Measurements from ENCODE around the gene C19orf47. TPM values are rescaled to one million over a fixed set of nuclear protein-coding genes. Genes with fewer than 3 reads are reported as not detected.
A peak's percentile ranks its signal among the peaks of the same experiment; 100 is the strongest.
"Not testable (repeated sequence)": the region's sequence is repeated elsewhere in the genome, so short reads cannot be mapped to it uniquely, and the experiment has no call there.

The C19orf47 gene
- total RNA-seq, 4 donors from 2014 or later = 178 to 287 (median 219) TPM

DNA sequence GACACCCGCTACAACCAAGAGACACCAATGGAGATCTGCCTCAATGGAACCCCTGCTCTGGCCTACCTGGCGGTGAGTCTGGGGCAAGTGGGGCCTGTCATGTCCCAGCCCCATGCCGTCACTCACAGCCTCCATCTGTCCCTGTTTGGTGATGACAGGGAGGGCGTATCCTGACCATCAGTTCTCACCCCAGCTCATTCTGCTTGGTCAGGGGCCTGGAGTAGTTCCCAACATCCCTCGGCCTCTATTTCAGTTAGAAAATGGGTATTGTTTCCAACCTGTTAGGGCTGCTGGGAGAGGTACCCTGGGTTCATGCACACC, 23.6 kb upstream of the C19orf47 start:
- intact Hi-C loops (cut with DNase I; ENCODE audit: low total_unique reads) (no loop called here), in situ Hi-C loops (cut with MboI; ENCODE audit: low sequenced_read_pairs in 4 of 4) (no loop called here)
- ATAC-seq (no peak), DNase-seq (no peak)
- no peaks in the 10 kb centered on the region for H3K27me3 ChIP-seq
- H3K27ac ChIP-seq = no peak overlapping the region
- H3K9me3 ChIP-seq = no peaks in the 10 kb centered on the region
- TF ChIP-seq, protein P1, sequence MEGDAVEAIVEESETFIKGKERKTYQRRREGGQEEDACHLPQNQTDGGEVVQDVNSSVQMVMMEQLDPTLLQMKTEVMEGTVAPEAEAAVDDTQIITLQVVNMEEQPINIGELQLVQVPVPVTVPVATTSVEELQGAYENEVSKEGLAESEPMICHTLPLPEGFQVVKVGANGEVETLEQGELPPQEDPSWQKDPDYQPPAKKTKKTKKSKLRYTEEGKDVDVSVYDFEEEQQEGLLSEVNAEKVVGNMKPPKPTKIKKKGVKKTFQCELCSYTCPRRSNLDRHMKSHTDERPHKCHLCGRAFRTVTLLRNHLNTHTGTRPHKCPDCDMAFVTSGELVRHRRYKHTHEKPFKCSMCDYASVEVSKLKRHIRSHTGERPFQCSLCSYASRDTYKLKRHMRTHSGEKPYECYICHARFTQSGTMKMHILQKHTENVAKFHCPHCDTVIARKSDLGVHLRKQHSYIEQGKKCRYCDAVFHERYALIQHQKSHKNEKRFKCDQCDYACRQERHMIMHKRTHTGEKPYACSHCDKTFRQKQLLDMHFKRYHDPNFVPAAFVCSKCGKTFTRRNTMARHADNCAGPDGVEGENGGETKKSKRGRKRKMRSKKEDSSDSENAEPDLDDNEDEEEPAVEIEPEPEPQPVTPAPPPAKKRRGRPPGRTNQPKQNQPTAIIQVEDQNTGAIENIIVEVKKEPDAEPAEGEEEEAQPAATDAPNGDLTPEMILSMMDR (IDR thresholded peaks at IDR 0.05 in 4 of 5, conservative IDR thresholded peaks at IDR 0.05 in 1 of 5) = no peak
- TF ChIP-seq POLR2A (IDR thresholded peaks at IDR 0.05) = no peak
- H3K36me3 ChIP-seq = peaks cover 0 to 63% of the 10 kb centered on the region in 2 donors
- H3K4me1 ChIP-seq = peaks cover 8 to 10% of the 10 kb centered on the region in 2 donors
- no peak overlapping the region for H3K4me3 ChIP-seq

DNA sequence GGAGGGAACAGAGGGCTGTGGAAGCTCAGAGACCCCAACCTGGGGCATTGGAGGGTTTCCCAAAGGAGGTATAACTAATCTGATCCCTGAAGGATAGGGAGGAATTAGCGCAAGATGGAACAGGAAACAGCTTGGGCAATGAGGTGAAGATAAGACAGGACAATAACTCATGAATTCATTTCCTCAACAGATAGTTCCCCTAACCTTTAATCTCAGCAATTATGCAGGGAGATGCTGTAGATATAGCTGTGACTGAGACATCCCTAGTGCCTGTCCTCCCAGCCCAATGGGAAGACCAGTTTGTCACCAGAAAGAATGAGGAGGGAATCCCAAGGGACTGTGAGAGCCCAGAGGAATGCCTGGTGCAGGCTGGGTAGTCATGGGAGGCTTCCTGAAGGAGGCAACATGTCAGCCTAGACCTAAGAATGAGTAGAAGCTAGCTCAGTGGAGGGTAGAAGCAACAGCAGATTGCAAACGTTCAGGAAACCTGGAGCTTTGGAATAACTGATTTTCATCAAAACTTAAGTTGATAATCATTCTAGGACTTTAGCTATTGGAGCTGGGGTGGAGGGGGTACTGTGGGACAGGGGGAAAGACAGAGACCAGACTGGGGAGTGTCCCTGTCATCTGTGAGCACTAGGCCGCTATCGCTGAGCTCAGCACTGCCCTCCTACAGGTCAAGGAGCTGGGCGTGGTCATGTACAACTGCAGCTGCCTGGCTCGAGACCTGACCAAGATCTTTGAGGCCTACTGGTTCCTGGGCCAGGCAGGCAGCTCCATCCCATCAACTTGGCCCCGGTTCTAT, 23.0 kb upstream of the C19orf47 start:
- Histone ChIP-seq H3K9me3 (no peaks in the 10 kb centered on the region), H3K27me3 (no peaks in the 10 kb centered on the region), H3K27ac (no peak overlapping the region), H3K4me3 (no peak overlapping the region), H3K36me3 (peaks cover 0 to 62% of the 10 kb centered on the region in 2 donors), H3K4me1 (peaks cover 8 to 10% of the 10 kb centered on the region in 2 donors)
- TF ChIP-seq, protein P1 (IDR thresholded peaks at IDR 0.05 in 4 of 5, conservative IDR thresholded peaks at IDR 0.05 in 1 of 5) = no peak
- TF ChIP-seq POLR2A (IDR thresholded peaks at IDR 0.05) = no peak
- DNase-seq (no peak), ATAC-seq (no peak)
- in situ Hi-C loops (cut with MboI; ENCODE audit: low sequenced_read_pairs in 4 of 4) = no loop called here
- intact Hi-C loops (cut with DNase I; ENCODE audit: low total_unique reads) = no loop called here

DNA sequence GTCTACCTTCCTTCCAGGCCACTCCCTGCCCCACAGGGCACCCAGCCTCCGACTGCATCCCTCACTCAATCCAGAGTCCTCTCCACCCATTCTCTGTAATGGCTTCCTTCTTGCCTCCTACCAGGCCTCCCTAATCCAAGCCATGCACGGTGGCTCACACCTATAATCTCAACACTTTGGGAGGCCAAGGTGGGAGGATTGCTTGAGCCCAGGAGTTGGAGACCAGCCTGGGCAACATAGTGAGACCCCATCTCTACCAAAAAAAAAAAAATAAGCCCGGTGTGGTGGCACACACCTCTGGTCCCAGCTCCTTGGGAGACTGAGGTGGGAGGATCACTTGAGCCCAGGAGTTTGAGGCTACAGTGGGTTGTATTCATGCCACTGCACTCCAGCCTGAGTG, 22.1 kb upstream of the C19orf47 start:
- H3K4me3 ChIP-seq; H3K27ac ChIP-seq; H3K4me1 ChIP-seq; H3K27me3 ChIP-seq; DNase-seq; ATAC-seq; intact Hi-C loops (cut with DNase I; ENCODE audit: low total_unique reads); in situ Hi-C loops (cut with MboI; ENCODE audit: low sequenced_read_pairs in 4 of 4); H3K9me3 ChIP-seq: not testable (repeated sequence)
- peaks cover 0 to 59% of the 10 kb centered on the region in 2 donors for H3K36me3 ChIP-seq

DNA sequence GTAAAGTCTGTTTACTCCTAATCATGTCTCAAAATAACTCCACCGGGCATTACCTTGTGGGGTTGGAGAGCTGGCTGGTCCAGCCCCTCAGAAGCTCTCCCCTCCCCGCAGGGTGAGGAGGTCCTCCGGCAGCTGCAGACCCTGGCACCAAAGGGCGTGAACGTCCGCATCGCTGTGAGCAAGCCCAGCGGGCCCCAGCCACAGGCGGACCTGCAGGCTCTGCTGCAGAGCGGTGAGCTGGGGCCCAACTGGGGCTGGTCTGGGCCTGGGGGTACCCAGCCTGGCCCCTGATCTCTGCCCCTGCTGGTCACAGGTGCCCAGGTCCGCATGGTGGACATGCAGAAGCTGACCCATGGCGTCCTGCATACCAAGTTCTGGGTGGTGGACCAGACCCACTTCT, 21.6 kb upstream of the C19orf47 start:
- TF ChIP-seq POLR2A (IDR thresholded peaks at IDR 0.05) = no peak
- TF ChIP-seq, protein P1 (IDR thresholded peaks at IDR 0.05 in 4 of 5, conservative IDR thresholded peaks at IDR 0.05 in 1 of 5) = no peak
- peaks cover 8 to 10% of the 10 kb centered on the region in 2 donors for H3K4me1 ChIP-seq
- ATAC-seq (no peak), DNase-seq (no peak)
- no peaks in the 10 kb centered on the region for H3K27me3 ChIP-seq
- no peaks in the 10 kb centered on the region for H3K9me3 ChIP-seq
- in situ Hi-C loops (cut with MboI; ENCODE audit: low sequenced_read_pairs in 4 of 4) (no loop called here), intact Hi-C loops (cut with DNase I; ENCODE audit: low total_unique reads) (no loop called here)
- peaks cover 0 to 55% of the 10 kb centered on the region in 2 donors for H3K36me3 ChIP-seq
- H3K4me3 ChIP-seq = no peak overlapping the region
- no peak overlapping the region for H3K27ac ChIP-seq

DNA sequence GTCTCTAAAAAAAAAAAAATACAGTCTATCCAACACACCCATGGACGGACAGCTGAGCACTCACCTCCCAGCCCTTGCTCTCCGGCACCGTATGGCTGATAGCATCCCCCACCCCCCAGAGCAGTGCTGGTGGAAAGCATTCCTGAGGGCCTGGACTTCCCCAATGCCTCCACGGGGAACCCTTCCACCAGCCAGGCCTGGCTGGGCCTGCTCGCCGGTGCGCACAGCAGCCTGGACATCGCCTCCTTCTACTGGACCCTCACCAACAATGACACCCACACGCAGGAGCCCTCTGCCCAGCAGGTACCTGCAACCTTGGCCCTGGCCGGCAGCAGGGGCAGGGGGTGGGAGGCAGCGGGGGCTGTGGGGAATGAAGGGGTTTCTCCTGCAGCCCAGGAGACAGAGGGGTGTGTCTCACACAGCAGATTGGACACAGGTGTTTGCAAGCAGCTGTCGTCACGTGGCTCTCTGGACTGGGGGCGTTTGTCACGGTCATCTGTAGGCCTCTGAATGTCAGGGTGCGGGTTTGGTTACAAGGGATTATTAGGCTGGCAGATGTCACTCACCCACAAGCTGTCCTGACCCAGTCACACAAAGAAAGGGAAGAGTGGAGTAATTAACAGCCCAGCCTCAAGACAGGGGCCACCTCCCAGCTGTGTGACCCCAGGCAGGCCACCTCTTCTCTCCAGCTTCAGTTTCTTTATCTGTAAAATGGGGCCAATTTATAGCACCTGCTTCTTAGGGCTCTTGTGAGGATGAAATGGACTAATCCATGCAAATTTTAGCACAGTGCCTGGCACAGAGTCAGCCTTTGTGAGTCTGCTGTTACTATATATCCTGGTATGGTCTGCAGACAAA, 19.6 kb upstream of the C19orf47 start:
- H3K4me1 ChIP-seq = peaks cover 8 to 10% of the 10 kb centered on the region in 2 donors
- no peak overlapping the region for H3K4me3 ChIP-seq
- peak overlapping the region in 3 of 4 donors; percentile 6 to 45 (median 35) for H3K27ac ChIP-seq
- peaks cover 0 to 35% of the 10 kb centered on the region in 2 donors for H3K36me3 ChIP-seq
- ATAC-seq (peak in 1 of 2 donors; percentile 64), DNase-seq (peak in 1 of 2 donors; percentile 46)
- TF ChIP-seq, protein P1 (IDR thresholded peaks at IDR 0.05 in 4 of 5, conservative IDR thresholded peaks at IDR 0.05 in 1 of 5) = no peak
- TF ChIP-seq POLR2A (IDR thresholded peaks at IDR 0.05) = no peak
- no peaks in the 10 kb centered on the region for H3K27me3 ChIP-seq
- in situ Hi-C loops (cut with MboI; ENCODE audit: low sequenced_read_pairs in 4 of 4) (no loop called here), intact Hi-C loops (cut with DNase I; ENCODE audit: low total_unique reads) (no loop called here)
- H3K9me3 ChIP-seq = no peaks in the 10 kb centered on the region
